Measurements from ENCODE around the gene PPIL4. TPM values are rescaled to one million over a fixed set of nuclear protein-coding genes. Genes with fewer than 3 reads are reported as not detected.

PPIL4 gene
- total RNA-seq, 1 donor from 2014 or later: 28.8 TPM

DNA sequence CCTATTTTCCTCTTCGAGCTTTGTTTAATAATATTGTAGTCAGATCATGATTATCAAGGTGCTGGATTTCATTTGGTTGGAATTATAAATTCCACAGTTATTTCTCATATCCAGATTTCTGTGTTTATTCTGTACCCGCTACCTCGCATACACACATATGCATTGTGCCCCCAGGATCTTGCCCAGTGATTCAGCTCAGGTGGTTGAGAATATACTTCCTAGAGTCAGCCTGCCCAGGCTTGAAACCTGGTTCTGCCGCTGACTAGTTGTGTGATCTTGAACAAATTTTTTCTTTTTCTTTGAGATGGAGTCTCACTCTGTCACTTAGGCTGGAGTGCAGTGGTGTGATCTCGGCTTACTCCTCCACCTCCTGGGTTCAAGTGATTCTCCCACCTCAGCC is 35.0 kb upstream of the PPIL4 start:
- Histone ChIP-seq H3K36me3 (peaks cover 56% of the 10 kb centered on the region), H3K9me3 (no peaks in the 10 kb centered on the region), H3K27ac (no peak overlapping the region), H3K4me1 (no peaks in the 10 kb centered on the region), H3K4me3 (no peak overlapping the region), H3K27me3 (no peaks in the 10 kb centered on the region)
- TF ChIP-seq, protein P1, sequence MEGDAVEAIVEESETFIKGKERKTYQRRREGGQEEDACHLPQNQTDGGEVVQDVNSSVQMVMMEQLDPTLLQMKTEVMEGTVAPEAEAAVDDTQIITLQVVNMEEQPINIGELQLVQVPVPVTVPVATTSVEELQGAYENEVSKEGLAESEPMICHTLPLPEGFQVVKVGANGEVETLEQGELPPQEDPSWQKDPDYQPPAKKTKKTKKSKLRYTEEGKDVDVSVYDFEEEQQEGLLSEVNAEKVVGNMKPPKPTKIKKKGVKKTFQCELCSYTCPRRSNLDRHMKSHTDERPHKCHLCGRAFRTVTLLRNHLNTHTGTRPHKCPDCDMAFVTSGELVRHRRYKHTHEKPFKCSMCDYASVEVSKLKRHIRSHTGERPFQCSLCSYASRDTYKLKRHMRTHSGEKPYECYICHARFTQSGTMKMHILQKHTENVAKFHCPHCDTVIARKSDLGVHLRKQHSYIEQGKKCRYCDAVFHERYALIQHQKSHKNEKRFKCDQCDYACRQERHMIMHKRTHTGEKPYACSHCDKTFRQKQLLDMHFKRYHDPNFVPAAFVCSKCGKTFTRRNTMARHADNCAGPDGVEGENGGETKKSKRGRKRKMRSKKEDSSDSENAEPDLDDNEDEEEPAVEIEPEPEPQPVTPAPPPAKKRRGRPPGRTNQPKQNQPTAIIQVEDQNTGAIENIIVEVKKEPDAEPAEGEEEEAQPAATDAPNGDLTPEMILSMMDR (IDR thresholded peaks at IDR 0.05): no peak
- DNase-seq (no peak), ATAC-seq (no peak)
- intact Hi-C loops (cut with DNase I): no loop called here

DNA sequence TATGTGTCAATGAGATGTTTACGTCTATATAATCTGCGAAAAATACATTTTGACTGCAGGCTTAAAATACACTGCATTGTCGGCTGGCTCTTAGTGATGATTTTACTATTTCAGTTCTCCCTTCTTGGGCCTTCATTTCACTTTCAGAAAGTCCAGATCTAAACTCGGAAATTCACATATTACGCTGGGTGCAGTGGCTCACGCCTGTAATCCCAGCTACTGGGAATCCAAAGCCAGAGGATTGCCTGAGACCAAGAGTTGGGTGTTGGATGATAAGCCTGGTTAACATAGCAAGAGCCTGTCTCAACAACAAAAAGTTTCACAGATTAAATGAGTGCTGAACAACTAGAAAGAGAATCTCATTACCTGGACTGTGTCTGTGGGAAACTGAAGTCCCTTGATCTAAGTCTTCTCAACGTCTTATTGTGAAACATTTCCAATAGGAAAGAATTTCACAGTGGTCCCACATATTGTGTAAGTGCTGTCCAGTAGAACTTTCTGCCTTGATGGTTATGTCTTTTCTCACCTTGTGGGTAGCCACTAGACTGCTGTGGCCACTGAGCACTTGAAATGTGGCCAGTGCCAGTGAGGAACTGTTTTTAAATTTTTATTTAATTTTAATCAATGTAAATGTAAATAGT is 22.2 kb upstream of the PPIL4 start:
- ATAC-seq: no peak
- no peak for DNase-seq
- Histone ChIP-seq H3K4me3 (no peak overlapping the region), H3K36me3 (peaks cover 3% of the 10 kb centered on the region), H3K27me3 (no peaks in the 10 kb centered on the region), H3K4me1 (peaks cover 11% of the 10 kb centered on the region), H3K27ac (no peak overlapping the region), H3K9me3 (no peaks in the 10 kb centered on the region)
- TF ChIP-seq, protein P1 (IDR thresholded peaks at IDR 0.05): no peak
- intact Hi-C loops (cut with DNase I): no loop called here

DNA sequence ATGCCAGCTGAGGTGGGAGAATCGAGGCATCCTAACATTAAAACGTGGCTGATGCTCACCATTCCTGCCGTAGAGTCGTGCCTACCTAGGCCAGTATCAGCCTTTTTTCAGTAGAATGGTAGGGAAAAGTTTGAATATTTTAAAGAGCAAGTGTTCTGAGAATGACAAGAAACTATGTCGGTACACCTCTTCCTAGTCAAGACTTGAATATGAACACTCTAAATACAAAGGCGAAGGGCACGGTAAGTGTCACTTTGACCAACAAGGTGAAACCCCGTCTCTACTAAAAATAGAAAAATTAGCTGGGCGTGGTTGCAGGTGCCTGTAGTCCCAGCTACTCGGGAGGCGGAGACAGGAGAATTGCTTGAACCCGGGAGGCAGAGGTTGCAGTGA is 21.3 kb upstream of the PPIL4 start:
- no peak overlapping the region for H3K27ac ChIP-seq
- no peaks in the 10 kb centered on the region for H3K27me3 ChIP-seq
- H3K4me3 ChIP-seq: peak overlapping the region; percentile 89
- peaks cover 11% of the 10 kb centered on the region for H3K4me1 ChIP-seq
- no peak for DNase-seq
- TF ChIP-seq, protein P1 (IDR thresholded peaks at IDR 0.05): no peak
- ATAC-seq: no peak
- intact Hi-C loops (cut with DNase I): no loop called here
- H3K36me3 ChIP-seq: no peaks in the 10 kb centered on the region
- no peaks in the 10 kb centered on the region for H3K9me3 ChIP-seq

DNA sequence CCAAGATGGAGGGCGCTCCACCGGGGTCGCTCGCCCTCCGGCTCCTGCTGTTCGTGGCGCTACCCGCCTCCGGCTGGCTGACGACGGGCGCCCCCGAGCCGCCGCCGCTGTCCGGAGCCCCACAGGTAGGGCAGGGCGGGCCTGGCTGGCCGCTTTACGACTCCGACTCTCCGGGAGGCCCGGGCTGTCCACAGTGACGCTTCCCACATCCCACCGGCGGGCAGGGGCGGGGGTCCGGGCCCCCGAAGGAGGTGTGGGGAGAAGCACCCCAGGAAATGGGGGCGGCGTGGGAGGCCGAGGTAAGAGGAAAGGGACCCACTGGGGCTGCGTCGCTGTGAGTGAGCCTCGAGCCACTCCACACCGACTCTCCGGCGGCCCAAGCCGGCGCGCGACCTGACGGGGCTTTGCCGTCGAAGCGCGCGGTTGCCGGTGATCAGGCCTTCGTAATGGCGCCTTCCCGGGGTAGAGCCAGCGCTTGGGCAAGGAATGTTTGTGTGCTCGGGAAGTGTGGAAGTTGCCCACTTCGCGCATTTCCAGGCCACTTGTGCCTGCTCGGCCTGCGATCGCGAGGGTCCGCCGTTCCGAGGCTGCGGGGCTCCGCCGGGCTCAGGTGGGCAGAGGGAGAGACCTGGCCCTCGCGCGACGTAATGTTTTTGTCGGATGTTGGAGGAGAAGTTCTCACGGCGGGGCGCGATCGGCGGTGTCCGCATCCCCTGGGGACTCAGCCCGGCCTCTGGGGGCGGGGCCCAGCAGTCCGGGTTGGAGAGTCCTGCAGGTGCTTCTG is 20.8 kb upstream of the PPIL4 start:
- TF ChIP-seq, protein P1 (IDR thresholded peaks at IDR 0.05): no peak
- DNase-seq: peak; percentile 82
- intact Hi-C loops (cut with DNase I): no loop called here

DNA sequence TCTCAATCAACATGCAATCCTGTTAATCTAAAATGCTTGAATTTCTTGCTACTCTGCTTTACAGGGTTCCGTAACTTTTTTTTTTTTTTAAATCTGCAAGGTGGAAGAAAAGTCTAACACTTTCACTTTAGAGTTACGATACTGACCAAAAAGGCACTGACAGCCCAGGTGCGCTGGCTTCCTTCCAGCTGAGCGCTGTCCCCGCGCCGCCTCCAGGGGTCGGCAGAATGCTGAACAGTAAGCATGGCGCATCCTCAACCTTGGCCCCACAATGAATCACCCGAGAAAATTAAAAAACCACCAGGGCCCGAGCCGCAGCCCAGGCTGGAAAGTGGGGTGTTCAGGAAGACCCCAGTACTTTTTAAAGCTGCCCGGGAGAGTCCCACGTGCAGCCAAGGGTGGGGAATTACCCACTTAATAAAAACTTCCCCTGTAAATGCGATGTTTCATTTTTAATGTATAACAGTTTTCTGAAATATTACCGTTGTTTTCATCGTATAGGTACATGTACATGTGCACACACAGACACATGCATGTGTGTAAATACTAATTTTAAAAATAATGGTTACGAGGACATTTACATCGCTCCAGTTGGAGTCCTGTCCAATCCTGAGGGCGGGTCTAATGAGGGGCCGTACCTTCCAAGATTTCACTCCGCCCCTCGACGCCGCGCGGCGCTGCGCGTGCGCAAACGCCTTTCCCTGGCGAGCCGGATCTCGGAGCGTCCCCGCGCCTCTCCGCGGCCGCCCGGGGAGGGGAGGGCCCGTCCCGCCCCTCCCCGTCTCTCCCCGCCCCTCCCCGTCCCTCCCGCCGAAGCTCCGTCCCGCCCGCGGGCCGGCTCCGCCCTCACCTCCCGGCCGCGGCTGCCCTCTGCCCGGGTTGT is 19.9 kb upstream of the PPIL4 start, which contains the start of gene GINM1:
Gene GINM1 (plus strand): TSS at position 849 of the 883 bp plus-strand sequence. CDS start 40 bp downstream, outside the sequence.
- H3K4me1 ChIP-seq: peaks cover 11% of the 10 kb centered on the region
- TF ChIP-seq, protein P1 (IDR thresholded peaks at IDR 0.05): peak; percentile 71
- DNase-seq (peak; percentile 97), ATAC-seq (peak; percentile 98)
- no peaks in the 10 kb centered on the region for H3K9me3 ChIP-seq
- peak within 1 kb of the TSS; percentile 90 for H3K27ac ChIP-seq
- H3K36me3 ChIP-seq: no peaks in the 10 kb centered on the region
- intact Hi-C loops (cut with DNase I): no loop called here
- no peaks in the 10 kb centered on the region for H3K27me3 ChIP-seq
- peak within 1 kb of the TSS; percentile 89 for H3K4me3 ChIP-seq

More for the DNA sequence above, 20.8 kb upstream of the PPIL4 start:
- Histone ChIP-seq H3K27me3 (no peaks in the 10 kb centered on the region), H3K27ac (peak overlapping the region; percentile 90), H3K4me3 (peak overlapping the region; percentile 89), H3K4me1 (peaks cover 11% of the 10 kb centered on the region), H3K9me3 (no peaks in the 10 kb centered on the region), H3K36me3 (no peaks in the 10 kb centered on the region)
- peak; percentile 64 for ATAC-seq

Data from upper lobe of right lung (tissue), 1 donor.